Subcutaneous abdominal adipose tissue (tissue), 5 donors: ENCODE data around the gene ZC3H13.

Source experiments
- H3K27ac ChIP-seq: one replicate; pipeline ENCODE4 v1.7.0; 2013; ENCODE audit warnings: low read depth, mild to moderate bottlenecking, inconsistent platforms, low read length, moderate library complexity
- H3K27me3 ChIP-seq, 5 donors: one replicate each; pipeline ENCODE4 v1.7.0; 2013; ENCODE audit warnings: low read length in 5 of 5, inconsistent platforms in 1 of 5; ENCODE audit not compliant: control insufficient read depth in 5 of 5, insufficient read depth in 4 of 5
- H3K36me3 ChIP-seq, 5 donors: one replicate each; pipeline ENCODE4 v1.7.0; 2013; ENCODE audit warnings: low read length in 5 of 5; ENCODE audit not compliant: control insufficient read depth in 5 of 5, insufficient read depth in 5 of 5
- H3K4me1 ChIP-seq, 5 donors: one replicate each; pipeline ENCODE4 v1.7.0; 2013; ENCODE audit warnings: low read length in 5 of 5, mild to moderate bottlenecking in 3 of 5, moderate library complexity in 1 of 5; ENCODE audit not compliant: control insufficient read depth in 5 of 5, insufficient read depth in 5 of 5
- H3K4me3 ChIP-seq, 5 donors: one replicate each; pipeline ENCODE4 v1.7.0; 2013; ENCODE audit warnings: low read length in 5 of 5, low read depth in 1 of 5
- H3K9ac ChIP-seq, 5 donors: one replicate each; pipeline ENCODE4 v1.7.0; 2013; ENCODE audit warnings: low read length in 5 of 5, mild to moderate bottlenecking in 4 of 5, moderate library complexity in 3 of 5
- H3K9me3 ChIP-seq, 5 donors: one replicate each; pipeline ENCODE4 v1.7.0; 2013; ENCODE audit warnings: low read length in 5 of 5; ENCODE audit not compliant: control insufficient read depth in 5 of 5
- donor health status: healthy.
- donor health status: healthy.
- donor health status: healthy.
- donor health status: healthy.
- donor health status: healthy.

The ZC3H13 gene

GRCh38 chr13:46016216-46016615 lies 36.3 kb downstream of the ZC3H13 start:
- Histone ChIP-seq H3K4me1 (no peaks in the 10 kb centered on the region), H3K9me3 (no peaks in the 10 kb centered on the region), H3K36me3 (peaks cover 24 to 53% (median 44%) of the 10 kb centered on the region in 5 donors), H3K9ac (no peak overlapping the region), H3K27me3 (no peaks in the 10 kb centered on the region), H3K4me3 (no peak overlapping the region), H3K27ac (no peak overlapping the region)

GRCh38 chr13:46015366-46015765 lies 37.2 kb downstream of the ZC3H13 start:
- Histone ChIP-seq H3K9ac (peak overlapping the region in 1 of 5 donors; percentile 20), H3K4me3 (no peak overlapping the region), H3K36me3 (peaks cover 26 to 57% (median 48%) of the 10 kb centered on the region in 5 donors), H3K9me3 (no peaks in the 10 kb centered on the region), H3K27ac (no peak overlapping the region), H3K4me1 (no peaks in the 10 kb centered on the region), H3K27me3 (no peaks in the 10 kb centered on the region)

- Histone ChIP-seq H3K27ac (no peak overlapping the region), H3K36me3 (peaks cover 28 to 54% (median 41%) of the 10 kb centered on the region in 5 donors)
These were observed 40.1 kb downstream of the ZC3H13 start for GRCh38 chr13:46012404-46012803.

GRCh38 chr13:46010148-46010547 lies 42.4 kb downstream of the ZC3H13 start:
- no peaks in the 10 kb centered on the region for H3K4me1 ChIP-seq
- no peak overlapping the region for H3K27ac ChIP-seq
- no peaks in the 10 kb centered on the region for H3K9me3 ChIP-seq
- no peak overlapping the region for H3K9ac ChIP-seq
- H3K36me3 ChIP-seq: peaks cover 24 to 48% (median 34%) of the 10 kb centered on the region in 5 donors
- H3K27me3 ChIP-seq: no peaks in the 10 kb centered on the region
- H3K4me3 ChIP-seq: no peak overlapping the region

More at GRCh38 chr13:46012404-46012803, 40.1 kb downstream of the ZC3H13 start:
- Histone ChIP-seq H3K4me3 (no peak overlapping the region), H3K4me1 (no peaks in the 10 kb centered on the region), H3K27me3 (no peaks in the 10 kb centered on the region), H3K9ac (no peak overlapping the region), H3K9me3 (no peaks in the 10 kb centered on the region)

- Histone ChIP-seq H3K4me3 (no peak overlapping the region), H3K27ac (no peak overlapping the region), H3K4me1 (no peaks in the 10 kb centered on the region), H3K27me3 (no peaks in the 10 kb centered on the region), H3K36me3 (peaks cover 24 to 46% (median 34%) of the 10 kb centered on the region in 5 donors), H3K9me3 (no peaks in the 10 kb centered on the region), H3K9ac (no peak overlapping the region)
These were observed 43.9 kb downstream of the ZC3H13 start for GRCh38 chr13:46008631-46009030.

GRCh38 chr13:46006688-46007452 lies 45.7 kb downstream of the ZC3H13 start:
- Histone ChIP-seq H3K9ac (no peak overlapping the region), H3K4me3 (no peak overlapping the region), H3K9me3 (no peaks in the 10 kb centered on the region), H3K27ac (no peak overlapping the region), H3K36me3 (peaks cover 31 to 49% (median 39%) of the 10 kb centered on the region in 5 donors), H3K4me1 (no peaks in the 10 kb centered on the region), H3K27me3 (no peaks in the 10 kb centered on the region)

GRCh38 chr13:46004491-46004890 lies 48.1 kb downstream of the ZC3H13 start:
- no peaks in the 10 kb centered on the region for H3K9me3 ChIP-seq
- no peak overlapping the region for H3K9ac ChIP-seq
- no peak overlapping the region for H3K4me3 ChIP-seq
- H3K4me1 ChIP-seq: no peaks in the 10 kb centered on the region
- peaks cover 48 to 57% (median 51%) of the 10 kb centered on the region in 5 donors for H3K36me3 ChIP-seq
- no peak overlapping the region for H3K27ac ChIP-seq
- no peaks in the 10 kb centered on the region for H3K27me3 ChIP-seq

GRCh38 chr13:45996631-45997030 lies 55.9 kb downstream of the ZC3H13 start:
- H3K9ac ChIP-seq: no peak overlapping the region
- peaks cover 25 to 35% (median 28%) of the 10 kb centered on the region in 5 donors for H3K36me3 ChIP-seq
- H3K4me3 ChIP-seq: no peak overlapping the region
- H3K27ac ChIP-seq: no peak overlapping the region
- H3K9me3 ChIP-seq: no peaks in the 10 kb centered on the region
- H3K27me3 ChIP-seq: no peaks in the 10 kb centered on the region
- peaks cover 0 to 16% (median 10%) of the 10 kb centered on the region in 5 donors for H3K4me1 ChIP-seq

- Histone ChIP-seq H3K9ac (no peak overlapping the region), H3K27ac (no peak overlapping the region), H3K27me3 (no peaks in the 10 kb centered on the region), H3K4me3 (no peak overlapping the region), H3K4me1 (peaks cover 0 to 16% (median 10%) of the 10 kb centered on the region in 5 donors), H3K9me3 (no peaks in the 10 kb centered on the region), H3K36me3 (peaks cover 11 to 23% (median 14%) of the 10 kb centered on the region in 5 donors)
These were observed 57.3 kb downstream of the ZC3H13 start for GRCh38 chr13:45995245-45995644.

GRCh38 chr13:45994752-45995151 lies 57.8 kb downstream of the ZC3H13 start:
- Histone ChIP-seq H3K27me3 (no peaks in the 10 kb centered on the region), H3K9me3 (no peaks in the 10 kb centered on the region), H3K9ac (no peak overlapping the region), H3K4me3 (no peak overlapping the region), H3K36me3 (peaks cover 6 to 18% (median 10%) of the 10 kb centered on the region in 5 donors), H3K27ac (no peak overlapping the region), H3K4me1 (peaks cover 0 to 16% (median 10%) of the 10 kb centered on the region in 5 donors)
